Trophoblast cell (in vitro differentiated cells and primary cell): ENCODE data around the gene LMO4. TPM values are rescaled to one million over a fixed set of nuclear protein-coding genes. Genes with fewer than 3 reads are reported as not detected.

ENCODE experiments used
- DNase-seq, 2 donors: peaks; one replicate each; pipeline ENCODE4 v3.0.0-alpha.2; 2016
- H2AFZ ChIP-seq: 2 replicates; pipeline ENCODE4 v1.6.1; 2013; ENCODE audit warnings: low read length, moderate library complexity, mild to moderate bottlenecking; ENCODE audit not compliant: insufficient read depth, poor library complexity
- H2AK5ac ChIP-seq: 2 replicates; pipeline ENCODE4 v1.6.1; 2013; ENCODE audit warnings: mild to moderate bottlenecking, low read length
- H2BK120ac ChIP-seq: 2 replicates; pipeline ENCODE4 v1.6.1; 2013; ENCODE audit warnings: low read length, mild to moderate bottlenecking, moderate library complexity; ENCODE audit not compliant: insufficient read depth, poor library complexity
- H2BK12ac ChIP-seq: 2 replicates; pipeline ENCODE4 v1.6.1; 2013; ENCODE audit warnings: mild to moderate bottlenecking, low read length, moderate library complexity
- H2BK5ac ChIP-seq: 2 replicates; pipeline ENCODE4 v1.6.1; 2013; ENCODE audit warnings: low read length, low read depth, moderate library complexity, mild to moderate bottlenecking; ENCODE audit not compliant: poor library complexity
- H3K14ac ChIP-seq: 2 replicates; pipeline ENCODE4 v1.6.1; 2013; ENCODE audit warnings: mild to moderate bottlenecking, low read length
- H3K18ac ChIP-seq: 2 replicates; pipeline ENCODE4 v1.6.1; 2013; ENCODE audit warnings: mild to moderate bottlenecking, low read length
- H3K23ac ChIP-seq: 2 replicates; pipeline ENCODE4 v1.6.1; 2013; ENCODE audit warnings: low read length
- H3K27ac ChIP-seq: 2 replicates; pipeline ENCODE4 v1.5.1; 2013; ENCODE audit warnings: low read depth, mild to moderate bottlenecking, inconsistent platforms, low read length, moderate library complexity
- H3K27me3 ChIP-seq: 2 replicates; pipeline ENCODE4 v1.6.1; 2013; ENCODE audit warnings: inconsistent platforms, mild to moderate bottlenecking, low read length, moderate library complexity; ENCODE audit not compliant: insufficient read depth
- H3K36me3 ChIP-seq, 2 experiments: 1 replicate in 1 of 2; 2 replicates in 1 of 2; pipeline ENCODE4 v1.6.1; 2013; ENCODE audit warnings: low read length in 2 of 2, mild to moderate bottlenecking in 2 of 2, moderate library complexity in 1 of 2; ENCODE audit not compliant: insufficient read depth in 2 of 2, control insufficient read depth in 1 of 2
- H3K4ac ChIP-seq: 2 replicates; pipeline ENCODE4 v1.6.1; 2013; ENCODE audit warnings: low read depth, mild to moderate bottlenecking, low read length, moderate library complexity
- H3K4me1 ChIP-seq, 2 experiments: 1 replicate in 1 of 2; 2 replicates in 1 of 2; pipeline ENCODE4 v1.6.1; 2013; ENCODE audit warnings: low read length in 2 of 2, mild to moderate bottlenecking in 2 of 2, moderate library complexity in 1 of 2; ENCODE audit not compliant: insufficient read depth in 2 of 2, control insufficient read depth in 1 of 2
- H3K4me2 ChIP-seq: 2 replicates; pipeline ENCODE4 v1.6.1; 2013; ENCODE audit warnings: inconsistent platforms, mild to moderate bottlenecking, low read length, moderate library complexity
- H3K4me3 ChIP-seq: 2 replicates; pipeline ENCODE4 v1.5.1; 2013; ENCODE audit warnings: mild to moderate bottlenecking, low read depth, low read length, inconsistent platforms
- H3K79me1 ChIP-seq: one replicate; pipeline ENCODE4 v1.6.1; 2013; ENCODE audit warnings: low read length
- H3K79me2 ChIP-seq: 2 replicates; pipeline ENCODE4 v1.6.1; 2013; ENCODE audit warnings: low read length, mild to moderate bottlenecking; ENCODE audit not compliant: control insufficient read depth, insufficient read depth, poor library complexity
- H3K9ac ChIP-seq: 2 replicates; pipeline ENCODE4 v1.6.1; 2013; ENCODE audit warnings: mild to moderate bottlenecking, low read length
- H3K9me3 ChIP-seq: 2 replicates; pipeline ENCODE4 v1.6.1; 2013; ENCODE audit warnings: low read depth, mild to moderate bottlenecking, control low read depth, inconsistent platforms, low read length; ENCODE audit not compliant: insufficient read depth
- H4K12ac ChIP-seq: 2 replicates; pipeline ENCODE4 v1.6.1; 2013; ENCODE audit warnings: low read depth, mild to moderate bottlenecking, low read length, moderate library complexity
- H4K8ac ChIP-seq: 2 replicates; pipeline ENCODE4 v1.6.1; 2013; ENCODE audit warnings: low read depth, mild to moderate bottlenecking, low read length, moderate library complexity
- H4K91ac ChIP-seq: one replicate; pipeline ENCODE4 v1.6.1; 2013; ENCODE audit warnings: low read depth, mild to moderate bottlenecking, low read length, moderate library complexity
- WGBS: extraction: QIAGEN DNeasy Blood & Tissue Kit; methylation state at CpG from one replicate; pipeline ENCODE4 v1.1.7; 2013; ENCODE audit warnings: missing lambda C conversion rate; ENCODE audit not compliant: insufficient read length, insufficient coverage; ENCODE audit errors: extremely low coverage; 5-methylcytosine and 5-hydroxymethylcytosine counted together
- polyA plus RNA-seq: library from polyadenylated mRNA; stranded (reverse); fragments of 200-250 nt; gene quantifications from 2 replicates; pipeline ENCODE4 v1.2.3, GENCODE V29; 2013

The LMO4 gene, protein sequence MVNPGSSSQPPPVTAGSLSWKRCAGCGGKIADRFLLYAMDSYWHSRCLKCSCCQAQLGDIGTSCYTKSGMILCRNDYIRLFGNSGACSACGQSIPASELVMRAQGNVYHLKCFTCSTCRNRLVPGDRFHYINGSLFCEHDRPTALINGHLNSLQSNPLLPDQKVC
- 197 TPM in 2 replicates for polyA plus RNA-seq

GRCh38 chr1:87328272-87329050, at the start of gene LMO4:
LMO4 (plus strand) TSS chr1:87328880; CDS start chr1:87332016, 3,136 bp downstream.
- Histone ChIP-seq H2BK12ac (no peak within 1 kb of the TSS), H2AK5ac (no peak within 1 kb of the TSS), H3K4me3 (peak within 1 kb of the TSS; percentile 94), H4K8ac (peak within 1 kb of the TSS; percentile 86), H3K36me3 (peaks cover 5 to 6% of the 10 kb centered on the region in 2 experiments), H4K12ac (no peak within 1 kb of the TSS), H3K4me1 (peaks cover 7% of the 10 kb centered on the region in 2 experiments), H2BK5ac (peak within 1 kb of the TSS; percentile 87), H2AFZ (peak within 1 kb of the TSS; percentile 82), H3K79me1 (peaks cover 22% of the 10 kb centered on the region), H3K9ac (peak within 1 kb of the TSS; percentile 99), H3K27ac (peak within 1 kb of the TSS; percentile 98), H2BK120ac (peak within 1 kb of the TSS; percentile 75), H3K79me2 (peaks cover 12% of the 10 kb centered on the region), H3K27me3 (no peaks in the 10 kb centered on the region), H4K91ac (peak within 1 kb of the TSS; percentile 72), H3K14ac (peak within 1 kb of the TSS; percentile 85), H3K4me2 (peak within 1 kb of the TSS; percentile 89), H3K18ac (peak within 1 kb of the TSS; percentile 90), H3K4ac (peak within 1 kb of the TSS; percentile 87), H3K9me3 (no peaks in the 10 kb centered on the region), H3K23ac (no peak within 1 kb of the TSS)
- no CpG with 5 or more reads among the region's 93 CpGs for WGBS
- peak; percentile 96 for DNase-seq

DNA sequence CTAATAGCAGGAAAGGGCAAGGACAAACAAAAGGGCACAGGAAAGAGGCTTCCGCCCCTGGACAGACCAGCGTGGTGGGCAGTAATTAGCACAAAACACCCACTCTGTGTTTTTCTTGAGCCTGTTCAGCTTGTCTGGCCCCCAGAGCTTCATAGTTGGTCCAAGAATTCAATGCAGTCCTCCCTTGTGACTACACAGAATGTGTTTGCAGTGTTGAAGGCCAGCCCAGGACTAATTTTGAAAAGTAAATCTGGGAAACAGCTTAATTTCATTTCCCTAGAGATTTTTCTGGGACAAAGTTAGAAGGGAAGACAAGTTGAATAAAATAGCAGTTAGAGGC, 49.2 kb upstream of the LMO4 start:
- H3K9ac ChIP-seq: no peak overlapping the region
- peaks cover 5% of the 10 kb centered on the region in 2 experiments for H3K4me1 ChIP-seq
- no peak overlapping the region for H3K4me3 ChIP-seq
- no CpG with 5 or more reads among the region's 2 CpGs for WGBS
- DNase-seq: no peak
- H4K12ac ChIP-seq: no peak overlapping the region
- no peaks in the 10 kb centered on the region for H3K9me3 ChIP-seq
- no peaks in the 10 kb centered on the region for H3K79me1 ChIP-seq
- H4K8ac ChIP-seq: no peak overlapping the region
- no peak overlapping the region for H2AK5ac ChIP-seq
- H3K4ac ChIP-seq: no peak overlapping the region
- no peak overlapping the region for H2BK5ac ChIP-seq
- no peak overlapping the region for H4K91ac ChIP-seq
- H2AFZ ChIP-seq: no peak overlapping the region
- no peaks in the 10 kb centered on the region for H3K36me3 ChIP-seq
- H3K23ac ChIP-seq: no peak overlapping the region
- no peaks in the 10 kb centered on the region for H3K79me2 ChIP-seq
- no peaks in the 10 kb centered on the region for H3K27me3 ChIP-seq
- H3K4me2 ChIP-seq: no peak overlapping the region
- H2BK120ac ChIP-seq: no peak overlapping the region
- no peak overlapping the region for H3K18ac ChIP-seq
- H3K14ac ChIP-seq: no peak overlapping the region
- no peak overlapping the region for H3K27ac ChIP-seq
- H2BK12ac ChIP-seq: peak overlapping the region; percentile 0

DNA sequence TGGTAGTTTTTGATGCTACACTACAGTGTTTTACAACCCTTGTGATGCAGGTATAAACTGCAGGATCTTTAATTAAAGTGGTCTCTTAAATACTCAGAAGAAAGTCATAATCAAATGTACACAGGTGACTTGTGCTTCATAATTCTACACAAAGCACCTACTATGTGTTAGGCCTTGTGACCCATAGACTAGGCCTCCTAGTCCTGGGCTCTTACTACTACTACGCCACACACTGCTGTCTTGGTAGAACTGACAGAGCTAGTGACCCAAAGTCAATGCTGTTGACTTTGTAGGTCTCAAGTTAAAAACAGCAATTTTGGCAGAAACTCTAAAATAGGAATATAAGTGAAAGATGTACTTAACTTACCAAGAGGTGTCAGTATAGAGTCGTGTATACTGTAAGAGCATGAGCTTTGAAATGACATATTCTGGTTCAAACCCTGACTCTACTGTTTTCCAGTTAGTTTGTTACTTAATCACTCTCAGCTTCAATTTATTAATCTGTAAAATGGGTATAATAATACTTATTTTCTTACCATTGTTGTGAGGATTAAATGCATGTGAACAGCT, 48.6 kb upstream of the LMO4 start:
- no peak overlapping the region for H3K4me3 ChIP-seq
- H3K79me1 ChIP-seq: no peaks in the 10 kb centered on the region
- H4K91ac ChIP-seq: no peak overlapping the region
- H2AK5ac ChIP-seq: no peak overlapping the region
- H3K27me3 ChIP-seq: no peaks in the 10 kb centered on the region
- no CpG with 5 or more reads among the region's 2 CpGs for WGBS
- H3K4me1 ChIP-seq: peaks cover 5 to 7% of the 10 kb centered on the region in 2 experiments
- no peak overlapping the region for H2AFZ ChIP-seq
- H3K18ac ChIP-seq: no peak overlapping the region
- H3K27ac ChIP-seq: no peak overlapping the region
- no peak overlapping the region for H4K12ac ChIP-seq
- no peak overlapping the region for H4K8ac ChIP-seq
- H3K14ac ChIP-seq: no peak overlapping the region
- H3K9me3 ChIP-seq: no peaks in the 10 kb centered on the region
- H2BK5ac ChIP-seq: no peak overlapping the region
- H3K4me2 ChIP-seq: no peak overlapping the region
- H2BK12ac ChIP-seq: no peak overlapping the region
- DNase-seq: peak in 1 of 2 donors; percentile 51
- H3K23ac ChIP-seq: no peak overlapping the region
- no peak overlapping the region for H3K4ac ChIP-seq
- no peaks in the 10 kb centered on the region for H3K36me3 ChIP-seq
- H2BK120ac ChIP-seq: no peak overlapping the region
- H3K9ac ChIP-seq: no peak overlapping the region
- H3K79me2 ChIP-seq: no peaks in the 10 kb centered on the region

- Histone ChIP-seq H3K4me2 (no peak overlapping the region), H2AFZ (no peak overlapping the region), H2BK120ac (no peak overlapping the region), H2BK5ac (no peak overlapping the region), H3K4me1 (peaks cover 0 to 2% of the 10 kb centered on the region in 2 experiments), H3K4ac (no peak overlapping the region), H3K27me3 (no peaks in the 10 kb centered on the region), H3K14ac (no peak overlapping the region), H3K18ac (no peak overlapping the region), H2BK12ac (no peak overlapping the region), H3K4me3 (no peak overlapping the region), H3K36me3 (no peaks in the 10 kb centered on the region), H3K9ac (no peak overlapping the region), H2AK5ac (no peak overlapping the region), H4K8ac (no peak overlapping the region), H3K27ac (no peak overlapping the region), H4K91ac (no peak overlapping the region), H3K79me1 (no peaks in the 10 kb centered on the region), H3K79me2 (no peaks in the 10 kb centered on the region), H3K23ac (no peak overlapping the region), H3K9me3 (no peaks in the 10 kb centered on the region), H4K12ac (no peak overlapping the region)
- WGBS: no CpG with 5 or more reads among the region's 13 CpGs
- DNase-seq: peak; percentile 95 to 97
Observed at GRCh38 chr1:87284456-87285240, 44.0 kb upstream of the LMO4 start.
